Measurements from ENCODE around the gene HACD3.

HACD3 gene, protein sequence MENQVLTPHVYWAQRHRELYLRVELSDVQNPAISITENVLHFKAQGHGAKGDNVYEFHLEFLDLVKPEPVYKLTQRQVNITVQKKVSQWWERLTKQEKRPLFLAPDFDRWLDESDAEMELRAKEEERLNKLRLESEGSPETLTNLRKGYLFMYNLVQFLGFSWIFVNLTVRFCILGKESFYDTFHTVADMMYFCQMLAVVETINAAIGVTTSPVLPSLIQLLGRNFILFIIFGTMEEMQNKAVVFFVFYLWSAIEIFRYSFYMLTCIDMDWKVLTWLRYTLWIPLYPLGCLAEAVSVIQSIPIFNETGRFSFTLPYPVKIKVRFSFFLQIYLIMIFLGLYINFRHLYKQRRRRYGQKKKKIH
- 18.8 to 91.5 (median 70.3) reads per million in 9 experiments for total RNA-seq

- ATAC-seq (replicated peaks) (peak; percentile 94), DNase-seq (peak; percentile 85 to 87 (median 86))
- Mint-ChIP-seq H3K27ac (peak within 1 kb of the TSS; percentile 87 to 96), H3K36me3 (ENCODE audit: insufficient read depth) (peaks cover 8% of the 10 kb centered on the region), H3K9me3 (no peaks in the 10 kb centered on the region), H3K4me1 (ENCODE audit: low read depth in 2 of 2) (peaks cover 17 to 28% of the 10 kb centered on the region in 2 donors), H3K27me3 (no peaks in the 10 kb centered on the region), H3K4me3 (peak within 1 kb of the TSS; percentile 78 to 85)
Observed at GRCh38 chr15:65530318-65531111, at the start of gene HACD3. HACD3 (plus strand) TSS chr15:65530463; CDS start chr15:65530632, 169 bp downstream.

DNA sequence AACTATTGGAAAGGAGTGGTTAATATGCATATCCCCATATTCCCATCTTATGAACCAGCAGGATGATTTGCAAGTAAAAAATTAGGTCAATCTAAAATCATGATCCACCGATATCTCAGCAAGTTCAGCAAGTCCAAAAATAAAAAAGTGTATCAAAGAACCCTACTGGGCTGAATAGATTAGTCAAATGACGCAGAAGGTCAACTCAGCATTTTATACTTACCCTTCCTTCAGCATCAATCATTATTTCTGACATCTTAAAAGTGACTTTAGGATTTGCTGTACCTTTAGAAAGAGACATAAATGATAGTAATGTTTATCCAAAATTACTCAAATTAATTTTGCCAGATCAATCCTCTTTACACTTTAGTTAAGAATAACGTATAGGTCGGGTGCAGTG, 45.4 kb upstream of the HACD3 start:
- Mint-ChIP-seq H3K4me1 (ENCODE audit: low read depth in 2 of 2) (peaks cover 0 to 2% of the 10 kb centered on the region in 2 donors), H3K4me3 (no peak overlapping the region), H3K27ac (no peak overlapping the region), H3K36me3 (ENCODE audit: insufficient read depth) (peaks cover 78% of the 10 kb centered on the region), H3K9me3 (no peaks in the 10 kb centered on the region), H3K27me3 (no peaks in the 10 kb centered on the region)
- ATAC-seq (replicated peaks) (no peak), DNase-seq (no peak)

DNA sequence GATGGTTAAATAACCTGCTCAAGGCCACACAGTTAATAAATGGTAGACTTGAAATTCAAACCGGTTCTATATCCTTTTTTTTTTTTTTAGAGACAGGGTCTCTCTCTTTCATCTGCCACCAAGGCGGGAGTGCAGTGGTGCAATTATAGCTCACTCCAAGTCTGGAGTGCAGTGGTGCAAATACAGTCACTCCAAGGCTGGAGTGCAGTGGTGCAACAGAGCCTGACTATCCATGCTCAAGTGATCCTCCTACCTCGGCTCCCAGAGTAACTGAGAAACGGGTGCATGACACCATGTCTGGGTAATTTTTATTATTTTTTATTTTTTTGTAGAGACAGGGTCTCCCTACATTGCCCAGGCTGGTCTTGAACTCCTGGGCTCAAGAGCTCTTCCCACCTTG, 36.2 kb upstream of the HACD3 start:
- Mint-ChIP-seq H3K4me3 (no peak overlapping the region), H3K9me3 (no peaks in the 10 kb centered on the region), H3K27ac (peak overlapping the region in 1 of 2 donors; percentile 53), H3K4me1 (ENCODE audit: low read depth in 2 of 2) (peaks cover 6 to 22% of the 10 kb centered on the region in 2 donors), H3K36me3 (ENCODE audit: insufficient read depth) (peaks cover 77% of the 10 kb centered on the region), H3K27me3 (no peaks in the 10 kb centered on the region)
- DNase-seq = no peak
- no peak for ATAC-seq (replicated peaks)

DNA sequence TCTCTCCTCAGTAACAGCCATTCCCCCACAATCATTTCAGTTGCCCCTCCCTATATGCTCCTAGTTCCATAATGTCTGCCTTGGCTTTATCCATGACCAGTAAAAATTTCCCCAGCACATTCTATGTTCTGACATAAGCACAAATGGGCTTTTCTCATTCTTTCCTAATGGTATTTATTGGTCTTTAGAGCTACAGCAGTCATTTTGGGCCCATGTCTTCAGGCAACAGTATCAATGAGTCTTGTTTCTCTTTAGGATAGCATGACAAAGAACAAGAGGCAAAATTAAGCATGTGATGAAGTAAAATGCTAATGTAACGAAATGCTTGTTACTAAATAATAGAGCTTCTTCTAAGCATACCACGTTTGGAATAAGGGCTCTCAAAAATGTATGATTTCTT, 20.9 kb upstream of the HACD3 start:
- no peaks in the 10 kb centered on the region for H3K27me3 Mint-ChIP-seq
- no peaks in the 10 kb centered on the region for H3K9me3 Mint-ChIP-seq
- peak overlapping the region in 1 of 2 donors; percentile 13 for H3K27ac Mint-ChIP-seq
- H3K4me1 Mint-ChIP-seq (ENCODE audit: low read depth in 2 of 2) = peaks cover 16 to 28% of the 10 kb centered on the region in 2 donors
- DNase-seq = no peak
- H3K36me3 Mint-ChIP-seq (ENCODE audit: insufficient read depth) = peaks cover 66% of the 10 kb centered on the region
- H3K4me3 Mint-ChIP-seq = no peak overlapping the region
- ATAC-seq (replicated peaks) = no peak

DNA sequence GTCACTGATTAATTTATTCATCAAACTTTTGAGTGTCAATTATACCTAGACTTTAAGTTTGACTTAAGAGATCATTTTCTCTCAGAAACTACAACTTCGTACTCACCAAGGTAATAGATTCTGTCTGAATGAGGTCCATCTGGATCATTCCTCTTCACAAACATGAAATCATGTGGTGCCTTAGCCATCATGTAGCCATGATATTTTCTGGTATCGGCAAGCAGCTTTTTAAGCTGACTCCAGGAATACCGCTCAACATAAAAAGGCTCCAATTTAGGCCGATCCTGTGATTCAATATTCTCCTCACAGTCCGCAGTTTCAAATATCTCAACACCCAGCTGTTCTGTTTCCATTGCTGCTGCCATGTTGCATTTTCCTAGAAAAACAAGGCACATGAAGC, 18.1 kb upstream of the HACD3 start:
- H3K9me3 Mint-ChIP-seq = no peaks in the 10 kb centered on the region
- ATAC-seq (replicated peaks) (no peak), DNase-seq (no peak)
- no peaks in the 10 kb centered on the region for H3K27me3 Mint-ChIP-seq
- H3K4me3 Mint-ChIP-seq = peak overlapping the region; percentile 71 to 80
- H3K27ac Mint-ChIP-seq = peak overlapping the region; percentile 93 to 99
- H3K4me1 Mint-ChIP-seq (ENCODE audit: low read depth in 2 of 2) = peaks cover 25 to 32% of the 10 kb centered on the region in 2 donors
- peaks cover 56% of the 10 kb centered on the region for H3K36me3 Mint-ChIP-seq (ENCODE audit: insufficient read depth)

DNA sequence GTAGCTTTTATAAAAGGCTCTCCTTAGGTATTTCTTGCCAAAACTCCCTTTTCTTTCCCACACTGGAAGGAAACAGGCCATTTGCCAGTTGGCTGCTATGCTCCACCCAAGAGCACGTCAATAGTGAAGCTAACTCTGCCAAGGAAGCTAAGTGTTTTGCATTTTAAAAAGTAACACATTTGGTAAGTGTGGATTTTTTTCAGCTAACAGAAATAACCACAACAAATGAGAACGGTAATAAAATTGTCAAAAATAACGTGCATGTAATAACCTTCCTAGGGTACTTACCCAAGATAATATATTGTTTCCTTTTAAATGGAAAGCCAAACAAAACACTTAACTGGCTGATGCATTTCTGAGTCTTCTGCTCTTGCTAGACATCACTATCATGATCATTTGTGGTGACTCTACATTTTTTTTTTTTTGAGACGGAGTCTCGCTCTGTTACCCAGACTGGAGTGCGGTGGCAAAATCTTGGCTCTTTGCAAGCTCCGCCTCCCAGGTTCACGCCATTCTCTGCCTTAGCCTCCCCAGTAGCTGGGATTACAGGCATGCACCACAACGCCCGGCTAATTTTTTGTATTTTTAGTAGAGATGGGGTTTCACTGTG, 17.4 kb upstream of the HACD3 start:
- Mint-ChIP-seq H3K27ac (peak overlapping the region; percentile 93 to 99), H3K9me3 (no peaks in the 10 kb centered on the region), H3K4me3 (peak overlapping the region; percentile 71 to 80), H3K36me3 (ENCODE audit: insufficient read depth) (peaks cover 54% of the 10 kb centered on the region), H3K4me1 (ENCODE audit: low read depth in 2 of 2) (peaks cover 29 to 36% of the 10 kb centered on the region in 2 donors), H3K27me3 (no peaks in the 10 kb centered on the region)
- ATAC-seq (replicated peaks) = peak; percentile 60
- peak; percentile 27 to 54 (median 31) for DNase-seq

GRCh38 chr15:65516997-65517865, 13.0 kb upstream of the HACD3 start, which contains the start of gene DPP8:
DPP8 (minus strand) TSS chr15:65517689; CDS start chr15:65512553, 5,136 bp downstream.
- H3K4me3 Mint-ChIP-seq = peak within 1 kb of the TSS; percentile 84 to 89
- H3K4me1 Mint-ChIP-seq (ENCODE audit: low read depth in 2 of 2) = peaks cover 22 to 23% of the 10 kb centered on the region in 2 donors
- no peaks in the 10 kb centered on the region for H3K9me3 Mint-ChIP-seq
- H3K36me3 Mint-ChIP-seq (ENCODE audit: insufficient read depth) = peaks cover 28% of the 10 kb centered on the region
- DNase-seq (peak; percentile 93 to 97 (median 95)), ATAC-seq (replicated peaks) (peak; percentile 81)
- peak within 1 kb of the TSS; percentile 89 to 94 for H3K27ac Mint-ChIP-seq
- no peaks in the 10 kb centered on the region for H3K27me3 Mint-ChIP-seq

GRCh38 chr15:65517866-65518207, 12.4 kb upstream of the HACD3 start:
- peak overlapping the region; percentile 89 to 94 for H3K27ac Mint-ChIP-seq
- peak overlapping the region; percentile 84 to 89 for H3K4me3 Mint-ChIP-seq
- DNase-seq (no peak), ATAC-seq (replicated peaks) (no peak)
- H3K9me3 Mint-ChIP-seq = no peaks in the 10 kb centered on the region
- peaks cover 17 to 19% of the 10 kb centered on the region in 2 donors for H3K4me1 Mint-ChIP-seq (ENCODE audit: low read depth in 2 of 2)
- H3K36me3 Mint-ChIP-seq (ENCODE audit: insufficient read depth) = peaks cover 23% of the 10 kb centered on the region
- no peaks in the 10 kb centered on the region for H3K27me3 Mint-ChIP-seq

GRCh38 chr15:65518633-65519285, 11.5 kb upstream of the HACD3 start:
- Mint-ChIP-seq H3K27me3 (no peaks in the 10 kb centered on the region), H3K36me3 (ENCODE audit: insufficient read depth) (peaks cover 18% of the 10 kb centered on the region), H3K4me3 (no peak overlapping the region), H3K9me3 (no peaks in the 10 kb centered on the region), H3K4me1 (ENCODE audit: low read depth in 2 of 2) (peaks cover 9 to 13% of the 10 kb centered on the region in 2 donors), H3K27ac (no peak overlapping the region)
- ATAC-seq (replicated peaks) (no peak), DNase-seq (no peak)

DNA sequence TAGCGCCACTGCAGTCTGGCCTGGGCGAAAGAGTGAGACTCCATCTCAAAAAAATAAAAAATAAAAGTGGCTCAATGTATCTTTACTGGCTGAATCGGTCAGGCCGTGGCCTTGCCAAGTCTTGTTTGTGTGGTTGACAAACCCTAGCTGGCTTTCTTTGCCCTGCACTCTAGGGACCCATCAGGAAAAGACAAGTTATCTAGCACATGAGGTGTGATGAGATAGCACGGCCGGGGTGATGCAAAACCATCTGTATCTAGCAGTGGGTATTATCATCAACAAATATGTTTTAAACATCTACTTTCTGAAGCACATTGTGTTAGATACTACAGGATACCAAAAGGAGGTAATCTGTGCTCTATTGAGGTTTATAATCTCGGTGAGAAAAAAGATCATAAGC, 8.9 kb upstream of the HACD3 start:
- DNase-seq = no peak
- Mint-ChIP-seq H3K27ac (no peak overlapping the region), H3K4me3 (no peak overlapping the region), H3K36me3 (ENCODE audit: insufficient read depth) (peaks cover 15% of the 10 kb centered on the region), H3K4me1 (ENCODE audit: low read depth in 2 of 2) (peaks cover 4 to 8% of the 10 kb centered on the region in 2 donors), H3K27me3 (no peaks in the 10 kb centered on the region), H3K9me3 (no peaks in the 10 kb centered on the region)
- no peak for ATAC-seq (replicated peaks)

GRCh38 chr15:65524226-65524625, 6.0 kb upstream of the HACD3 start:
- Mint-ChIP-seq H3K9me3 (no peaks in the 10 kb centered on the region), H3K36me3 (ENCODE audit: insufficient read depth) (peaks cover 4% of the 10 kb centered on the region), H3K4me1 (ENCODE audit: low read depth in 2 of 2) (no peaks in the 10 kb centered on the region), H3K4me3 (no peak overlapping the region), H3K27ac (no peak overlapping the region), H3K27me3 (no peaks in the 10 kb centered on the region)
- no peak for DNase-seq
- no peak for ATAC-seq (replicated peaks)

DNA sequence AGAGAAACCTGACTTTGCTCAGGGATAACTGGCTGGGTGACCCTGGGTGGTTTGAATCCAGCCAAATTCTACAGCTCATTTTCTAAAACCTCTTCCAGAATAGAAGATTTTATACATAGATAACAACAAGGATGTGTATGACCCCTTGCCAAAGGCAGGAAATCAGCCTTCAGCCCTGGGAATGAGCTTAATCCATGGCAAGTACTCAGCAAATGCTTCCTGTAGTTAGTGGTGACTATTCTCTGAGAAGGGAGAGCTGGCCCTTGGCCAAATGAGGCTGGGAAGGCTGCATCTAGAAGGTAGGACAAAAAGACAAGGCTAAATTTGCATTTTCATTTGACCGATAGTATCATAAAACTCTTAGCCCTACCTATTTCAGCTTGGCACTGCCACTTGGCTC, 4.6 kb upstream of the HACD3 start:
- Mint-ChIP-seq H3K36me3 (ENCODE audit: insufficient read depth) (peaks cover 8% of the 10 kb centered on the region), H3K27me3 (no peaks in the 10 kb centered on the region), H3K27ac (no peak overlapping the region), H3K4me1 (ENCODE audit: low read depth in 2 of 2) (peaks cover 4 to 6% of the 10 kb centered on the region in 2 donors), H3K9me3 (no peaks in the 10 kb centered on the region), H3K4me3 (no peak overlapping the region)
- no peak for ATAC-seq (replicated peaks)
- no peak for DNase-seq
